ENCODE data around the gene ZNF175.

The ZNF175 gene

GRCh38 chr19:51570962-51571575 is at the start of gene ZNF175:
Gene ZNF175 (plus strand): TSS chr19:51571283. CDS start chr19:51573330, 2,047 bp downstream.
- peak; percentile 79 for DNase-seq (ENCODE audit: low read depth)

- DNase-seq (ENCODE audit: low read depth) = no peak
These were observed 49.7 kb upstream of the ZNF175 start for GRCh38 chr19:51521357-51521756.

- DNase-seq (ENCODE audit: low read depth) = no peak
These were observed 49.3 kb upstream of the ZNF175 start for GRCh38 chr19:51521781-51522180.

GRCh38 chr19:51524666-51525264 is 46.3 kb upstream of the ZNF175 start:
- no peak for DNase-seq (ENCODE audit: low read depth)

- DNase-seq (ENCODE audit: low read depth) = no peak
These were observed 45.4 kb upstream of the ZNF175 start for GRCh38 chr19:51525651-51526050.

GRCh38 chr19:51529301-51529700 is 41.8 kb upstream of the ZNF175 start:
- no peak for DNase-seq (ENCODE audit: low read depth)

GRCh38 chr19:51530616-51531015 is 40.5 kb upstream of the ZNF175 start:
- DNase-seq (ENCODE audit: low read depth) = no peak

- DNase-seq (ENCODE audit: low read depth) = peak; percentile 14
These were observed 39.5 kb upstream of the ZNF175 start, which contains the start of gene SIGLEC6 for GRCh38 chr19:51531349-51532315. Gene SIGLEC6 (minus strand): TSS chr19:51531670. CDS start chr19:51531648, 22 bp downstream.

GRCh38 chr19:51535535-51535934 is 35.5 kb upstream of the ZNF175 start:
- no peak for DNase-seq (ENCODE audit: low read depth)

GRCh38 chr19:51539821-51540366 is 31.2 kb upstream of the ZNF175 start:
- no peak for DNase-seq (ENCODE audit: low read depth)

- DNase-seq (ENCODE audit: low read depth) = no peak
These were observed 29.4 kb upstream of the ZNF175 start for GRCh38 chr19:51541458-51542357.

- DNase-seq (ENCODE audit: low read depth) = no peak
These were observed 28.4 kb upstream of the ZNF175 start for GRCh38 chr19:51542699-51543098.

GRCh38 chr19:51544038-51544437 is 27.0 kb upstream of the ZNF175 start:
- no peak for DNase-seq (ENCODE audit: low read depth)

GRCh38 chr19:51546107-51546649 is 24.9 kb upstream of the ZNF175 start:
- DNase-seq (ENCODE audit: low read depth) = no peak

- peak; percentile 26 for DNase-seq (ENCODE audit: low read depth)
These were observed 24.3 kb upstream of the ZNF175 start for GRCh38 chr19:51546650-51547396.

GRCh38 chr19:51547397-51548212 is 23.5 kb upstream of the ZNF175 start:
- DNase-seq (ENCODE audit: low read depth) = no peak

- DNase-seq (ENCODE audit: low read depth) = no peak
These were observed 22.9 kb upstream of the ZNF175 start for GRCh38 chr19:51548213-51548651.

GRCh38 chr19:51548891-51549305 is 22.2 kb upstream of the ZNF175 start:
- DNase-seq (ENCODE audit: low read depth) = no peak

Measured in activated T-cell treated with anti-CD3 and anti-CD28 coated beads for 48 hours (primary cell).